H1 (cell line): Measurements from ENCODE around the gene RXRA. TPM values are rescaled to one million over a fixed set of nuclear protein-coding genes. Genes with fewer than 3 reads are reported as not detected.

Experiments
- CTBP2 ChIP-seq: IDR thresholded peaks from 2 replicates; pipeline ENCODE4 v1.7.0; 2011; ENCODE audit warnings: borderline replicate concordance, mild to moderate bottlenecking, moderate library complexity, mixed read lengths, low read length; ENCODE audit not compliant: insufficient read depth, insufficient read length
- GABPA ChIP-seq: IDR thresholded peaks from 2 replicates; pipeline ENCODE4 v1.6.1; 2011; ENCODE audit warnings: mild to moderate bottlenecking, low read length, moderate library complexity, borderline replicate concordance; ENCODE audit not compliant: insufficient read depth
- POLR2A ChIP-seq, 2 experiments: IDR thresholded peaks; 1 replicate in 1 of 2; 2 replicates in 1 of 2; pipeline ENCODE4 v1.6.1; 2011; ENCODE audit warnings: low read depth in 2 of 2, low read length in 2 of 2, mild to moderate bottlenecking in 2 of 2; ENCODE audit errors: control extremely low read depth in 1 of 2
- SUZ12 ChIP-seq: fragments of 200-600 bp; sonication (generic); IDR thresholded peaks from 2 replicates; pipeline ENCODE4 v1.6.1; 2012; ENCODE audit warnings: mild to moderate bottlenecking, inconsistent platforms, low read length, moderate library complexity, mixed read lengths
- TAF1 ChIP-seq: IDR thresholded peaks from 2 replicates; pipeline ENCODE4 v1.6.1; 2011; ENCODE audit warnings: mild to moderate bottlenecking, low read depth, low read length
- TAF7 ChIP-seq: optimal IDR thresholded peaks from 2 replicates; pipeline ENCODE3; 2011; ENCODE audit warnings: low read depth, mild to moderate bottlenecking, inconsistent platforms, low read length, moderate library complexity, borderline replicate concordance
- TBP ChIP-seq: IDR thresholded peaks from 2 replicates; pipeline ENCODE4 v1.6.1; 2011; ENCODE audit warnings: low read depth, low read length, improper control_type of control experiment
- YY1 ChIP-seq: IDR thresholded peaks from 2 replicates; pipeline ENCODE4 v1.6.1; 2011; ENCODE audit warnings: low read depth, mild to moderate bottlenecking, low read length
- polyA plus RNA-seq, 7 experiments: library from polyadenylated mRNA; depleted of rRNA in 3 of 7; stranded (reverse) in 5 of 7; unstranded in 2 of 7; fragments of >200 nt in 5 of 7; fragments of 200-250 nt in 2 of 7; gene quantifications; 1 replicate in 5 of 7; 2 replicates in 1 of 7; 4 replicates in 1 of 7; pipeline versions ENCODE4 v1.2.1 to v1.2.3, GENCODE V29; 2011 to 2013; ENCODE audit warnings: missing spikeins in 2 of 7, mixed read lengths in 2 of 7
- total RNA-seq: library from RNA; stranded (reverse); fragmentation: NEBNext Ultra II Directional; extraction: Animal tissue kit (Norgen Biotek cat#: 25700); gene quantifications from 2 replicates; pipeline ENCODE4 v1.2.1, GENCODE V29; 2021

Gene RXRA
- total and polyA plus RNA-seq, 2 of the 8 experiments (the other 6 are each of a cell fraction or from before 2014, with no cell fraction given), result 9.8 to 29.4 TPM

GRCh38 chr9:134453776-134454475 lies 127.7 kb downstream of the RXRA start (continued):
- TF ChIP-seq YY1 (no peak), CTBP2 (no peak), GABPA (no peak), POLR2A (IDR thresholded peaks at IDR 0.05; ENCODE audit: control extremely low read depth in 1 of 2, low read depth in 2 of 2, low read length in 2 of 2) (no peak), TBP (no peak), TAF1 (no peak), SUZ12 (no peak), TAF7 (no peak)
